ENCODE results near the gene GARIN5B. TPM values are rescaled to one million over a fixed set of nuclear protein-coding genes. Genes with fewer than 3 reads are reported as not detected.

GARIN5B gene
- total RNA-seq, 2 donors from 2014 or later, result 1.5 TPM; not detected in 1

DNA sequence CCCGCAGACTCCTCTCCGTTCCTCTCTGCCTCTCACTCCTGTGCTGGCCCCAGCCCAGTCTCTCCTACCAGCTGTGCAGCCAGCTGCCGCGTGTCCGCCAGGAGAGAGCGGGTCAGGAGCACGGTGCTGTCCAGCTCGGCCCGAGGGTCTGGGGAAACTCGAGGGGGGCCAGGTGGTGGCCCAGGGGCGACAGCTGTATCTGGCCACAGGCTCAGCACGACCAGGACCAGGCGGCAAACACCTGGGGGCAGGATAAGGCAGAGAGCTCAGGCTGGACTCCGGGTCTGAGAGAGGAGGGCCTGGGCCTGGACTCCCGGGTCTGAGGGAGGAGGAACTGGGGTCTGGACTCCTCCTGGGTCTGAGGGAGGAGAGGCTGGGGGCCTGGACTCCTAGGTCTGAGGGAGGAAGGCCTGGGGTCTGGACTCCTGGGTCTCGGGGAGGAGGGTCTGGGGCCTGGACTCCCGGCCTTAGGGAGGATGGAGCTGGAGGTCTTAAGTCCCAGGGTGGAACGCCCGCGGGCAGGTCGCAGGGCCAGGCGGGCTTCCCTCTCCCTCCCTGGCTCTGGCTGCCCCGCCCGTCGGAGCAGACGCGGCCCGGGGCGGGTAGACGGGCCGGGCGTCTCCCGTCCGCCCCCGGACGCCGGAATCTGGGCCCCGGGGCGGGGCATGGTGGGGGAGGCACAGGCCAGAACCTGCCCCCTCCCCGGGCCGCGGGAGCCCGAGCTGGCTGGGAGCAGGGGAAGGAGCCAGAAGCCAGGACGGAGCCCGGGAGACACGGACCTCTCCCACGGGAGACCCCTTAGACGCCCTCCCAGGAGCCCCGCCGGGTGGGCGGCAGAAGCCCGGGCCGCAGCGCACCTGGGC is 5.9 kb upstream of the GARIN5B start:
- H3K27ac ChIP-seq, result no peak overlapping the region

DNA sequence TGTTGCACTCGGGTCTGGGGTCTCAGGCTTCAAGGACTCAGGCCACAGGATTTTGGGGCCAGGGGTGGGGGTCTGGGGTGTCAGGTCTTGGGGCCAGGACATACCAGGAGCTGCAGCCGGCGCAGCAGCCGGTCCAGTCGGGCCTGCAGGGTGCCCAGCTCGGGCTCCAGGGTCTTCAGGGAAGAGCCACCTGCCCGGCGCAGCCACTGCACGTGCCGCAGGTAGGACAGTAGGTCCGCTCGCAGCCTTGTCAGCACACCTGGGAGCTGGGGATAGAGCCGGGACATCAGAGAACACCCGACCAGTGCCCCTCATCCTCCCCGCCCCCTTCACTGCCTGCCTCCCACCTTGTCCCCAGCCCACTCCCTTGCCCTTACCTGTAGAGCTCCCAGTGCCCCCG is 5.0 kb upstream of the GARIN5B start:
- 90% methylated on average over 16 of the region's 16 CpGs for WGBS
- H3K36me3 ChIP-seq, result no peaks in the 10 kb centered on the region
- intact Hi-C loops (cut with DNase I), result no loop called here
- no peak for DNase-seq (ENCODE audit: low spot score)
- no peak for TF ChIP-seq POLR2AphosphoS5 (IDR thresholded peaks at IDR 0.05)
- TF ChIP-seq, protein P1, sequence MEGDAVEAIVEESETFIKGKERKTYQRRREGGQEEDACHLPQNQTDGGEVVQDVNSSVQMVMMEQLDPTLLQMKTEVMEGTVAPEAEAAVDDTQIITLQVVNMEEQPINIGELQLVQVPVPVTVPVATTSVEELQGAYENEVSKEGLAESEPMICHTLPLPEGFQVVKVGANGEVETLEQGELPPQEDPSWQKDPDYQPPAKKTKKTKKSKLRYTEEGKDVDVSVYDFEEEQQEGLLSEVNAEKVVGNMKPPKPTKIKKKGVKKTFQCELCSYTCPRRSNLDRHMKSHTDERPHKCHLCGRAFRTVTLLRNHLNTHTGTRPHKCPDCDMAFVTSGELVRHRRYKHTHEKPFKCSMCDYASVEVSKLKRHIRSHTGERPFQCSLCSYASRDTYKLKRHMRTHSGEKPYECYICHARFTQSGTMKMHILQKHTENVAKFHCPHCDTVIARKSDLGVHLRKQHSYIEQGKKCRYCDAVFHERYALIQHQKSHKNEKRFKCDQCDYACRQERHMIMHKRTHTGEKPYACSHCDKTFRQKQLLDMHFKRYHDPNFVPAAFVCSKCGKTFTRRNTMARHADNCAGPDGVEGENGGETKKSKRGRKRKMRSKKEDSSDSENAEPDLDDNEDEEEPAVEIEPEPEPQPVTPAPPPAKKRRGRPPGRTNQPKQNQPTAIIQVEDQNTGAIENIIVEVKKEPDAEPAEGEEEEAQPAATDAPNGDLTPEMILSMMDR (IDR thresholded peaks at IDR 0.05), result no peak
- TF ChIP-seq POLR2A (IDR thresholded peaks at IDR 0.05), result no peak
- no peak overlapping the region for H3K27ac ChIP-seq
- H3K4me1 ChIP-seq (replicated peaks), result peaks cover 4% of the 10 kb centered on the region
- H3K9me3 ChIP-seq, result no peaks in the 10 kb centered on the region
- H3K27me3 ChIP-seq (replicated peaks; ENCODE audit: insufficient read depth), result peaks cover 28% of the 10 kb centered on the region
- H3K4me3 ChIP-seq, result no peak overlapping the region

More for the DNA sequence above, 5.9 kb upstream of the GARIN5B start:
- intact Hi-C loops (cut with DNase I), result no loop called here
- no peaks in the 10 kb centered on the region for H3K36me3 ChIP-seq
- peaks cover 32% of the 10 kb centered on the region for H3K27me3 ChIP-seq (replicated peaks; ENCODE audit: insufficient read depth)
- H3K9me3 ChIP-seq, result no peaks in the 10 kb centered on the region
- TF ChIP-seq, protein P1 (IDR thresholded peaks at IDR 0.05), result no peak
- TF ChIP-seq POLR2A (IDR thresholded peaks at IDR 0.05), result no peak
- TF ChIP-seq POLR2AphosphoS5 (IDR thresholded peaks at IDR 0.05), result no peak
- H3K4me3 ChIP-seq, result no peak overlapping the region
- no peak for DNase-seq (ENCODE audit: low spot score)
- 19% methylated on average over 31 of the region's 54 CpGs for WGBS
- H3K4me1 ChIP-seq (replicated peaks), result peaks cover 4% of the 10 kb centered on the region

DNA sequence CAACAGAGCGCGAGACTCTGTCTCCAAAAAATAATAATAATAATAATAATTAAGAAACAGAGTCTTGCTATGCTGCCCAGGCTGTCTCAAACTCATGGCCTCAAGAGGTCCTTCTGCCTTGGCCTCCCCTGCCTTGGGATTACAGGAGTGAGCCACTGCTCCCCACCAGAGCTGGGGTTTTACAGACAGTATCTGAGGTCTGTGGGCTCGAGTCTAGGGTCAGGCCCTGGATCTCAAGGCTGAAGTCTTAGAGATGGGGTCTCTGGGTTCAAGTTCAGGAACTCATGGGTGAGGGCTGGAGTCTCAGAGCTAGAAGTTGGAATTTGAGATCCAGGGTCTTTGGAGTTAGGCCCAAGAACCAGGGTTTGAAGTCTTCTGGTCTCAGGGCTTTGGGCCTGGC is 3.7 kb upstream of the GARIN5B start:
- H3K27me3 ChIP-seq (replicated peaks; ENCODE audit: insufficient read depth), result peaks cover 17% of the 10 kb centered on the region
- 91% methylated on average over 3 of the region's 3 CpGs for WGBS

DNA sequence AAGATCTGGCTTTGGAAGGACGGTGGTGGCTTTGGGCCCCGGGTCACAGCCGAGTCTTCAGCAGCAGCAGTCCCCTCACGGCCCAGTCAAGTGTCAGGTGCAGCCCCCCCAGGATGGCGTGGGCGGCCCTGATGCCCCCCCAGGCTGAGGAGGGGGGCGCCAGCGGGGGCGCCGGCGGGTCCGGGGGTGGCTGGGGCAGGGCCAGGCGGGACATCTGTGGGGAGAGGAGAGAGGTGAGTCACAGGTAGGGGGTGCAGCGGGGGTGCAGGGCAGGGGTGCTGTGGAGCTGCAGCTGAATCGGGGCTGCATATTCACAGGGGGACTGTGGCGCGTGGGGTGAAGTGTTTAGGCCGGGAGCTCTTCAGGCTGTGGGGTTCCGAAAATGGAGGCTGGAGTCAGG is 2.9 kb upstream of the GARIN5B start:
- TF ChIP-seq POLR2A (IDR thresholded peaks at IDR 0.05) (no peak), POLR2AphosphoS5 (IDR thresholded peaks at IDR 0.05) (no peak)
- TF ChIP-seq, protein P1 (IDR thresholded peaks at IDR 0.05), result no peak
- Histone ChIP-seq H3K27me3 (replicated peaks; ENCODE audit: insufficient read depth) (peaks cover 10% of the 10 kb centered on the region), H3K27ac (no peak overlapping the region), H3K4me1 (replicated peaks) (peaks cover 4% of the 10 kb centered on the region), H3K9me3 (no peaks in the 10 kb centered on the region), H3K36me3 (no peaks in the 10 kb centered on the region), H3K4me3 (no peak overlapping the region)
- intact Hi-C loops (cut with DNase I), result no loop called here
- DNase-seq (ENCODE audit: low spot score), result no peak
- WGBS, result 63% methylated on average over 19 of the region's 19 CpGs

More for the DNA sequence above, 3.7 kb upstream of the GARIN5B start:
- Histone ChIP-seq H3K4me3 (no peak overlapping the region), H3K27ac (no peak overlapping the region), H3K36me3 (no peaks in the 10 kb centered on the region), H3K9me3 (no peaks in the 10 kb centered on the region), H3K4me1 (replicated peaks) (peaks cover 4% of the 10 kb centered on the region)
- TF ChIP-seq POLR2AphosphoS5 (IDR thresholded peaks at IDR 0.05) (no peak), POLR2A (IDR thresholded peaks at IDR 0.05) (no peak)
- TF ChIP-seq, protein P1 (IDR thresholded peaks at IDR 0.05), result no peak
- no peak for DNase-seq (ENCODE audit: low spot score)
- intact Hi-C loops (cut with DNase I), result no loop called here

DNA sequence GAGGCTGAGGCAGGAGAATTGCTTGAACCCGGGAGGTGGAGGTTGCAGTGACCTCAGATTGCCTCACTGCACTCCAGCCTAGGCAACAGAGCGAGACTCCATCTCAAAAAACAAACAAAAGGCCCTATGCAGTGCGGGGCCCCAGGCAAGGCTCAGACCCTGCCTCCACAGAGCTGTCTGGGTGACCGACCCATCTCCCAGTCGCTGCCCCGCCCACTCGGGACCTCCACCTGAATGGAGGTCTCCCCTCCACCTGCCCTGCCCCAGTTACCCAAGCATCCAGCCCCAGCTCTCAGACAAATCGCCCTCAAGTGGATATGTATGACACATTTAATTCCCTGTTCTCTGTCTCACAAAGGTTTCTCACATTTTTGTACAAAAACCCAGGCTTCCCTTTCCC is 2.2 kb upstream of the GARIN5B start:
- H3K36me3 ChIP-seq, result no peaks in the 10 kb centered on the region
- H3K27ac ChIP-seq, result no peak overlapping the region
- 80% methylated on average over 8 of the region's 8 CpGs for WGBS
- no peaks in the 10 kb centered on the region for H3K9me3 ChIP-seq
- peaks cover 4% of the 10 kb centered on the region for H3K4me1 ChIP-seq (replicated peaks)
- TF ChIP-seq, protein P1 (IDR thresholded peaks at IDR 0.05), result no peak
- TF ChIP-seq POLR2A (IDR thresholded peaks at IDR 0.05) (no peak), POLR2AphosphoS5 (IDR thresholded peaks at IDR 0.05) (no peak)
- no peak for DNase-seq (ENCODE audit: low spot score)
- H3K27me3 ChIP-seq (replicated peaks; ENCODE audit: insufficient read depth), result peaks cover 4% of the 10 kb centered on the region
- no peak overlapping the region for H3K4me3 ChIP-seq
- intact Hi-C loops (cut with DNase I), result no loop called here

All from prostate gland (tissue), 2 donors.